NT2/D1 (cell line): ENCODE data around the gene CLIC5.

Experiments used
- DNase-seq: peaks from one replicate; pipeline ENCODE4 v3.0.0-alpha.2; 2011; ENCODE audit warnings: low read depth, low spot score
- H3K27me3 ChIP-seq: 2 replicates; pipeline ENCODE4 v1.6.0; 2011; ENCODE audit warnings: mild to moderate bottlenecking; ENCODE audit not compliant: insufficient read length, insufficient read depth
- H3K36me3 ChIP-seq: 2 replicates; pipeline ENCODE4 v1.6.1; 2011; ENCODE audit warnings: mild to moderate bottlenecking, low read length, mixed read lengths; ENCODE audit not compliant: insufficient read depth, insufficient read length
- H3K4me1 ChIP-seq: 2 replicates; pipeline ENCODE4 v1.5.1; 2011; ENCODE audit not compliant: insufficient read depth, insufficient read length
- H3K4me3 ChIP-seq: 2 replicates; pipeline ENCODE4 v1.5.1; 2011; ENCODE audit warnings: low read depth; ENCODE audit not compliant: insufficient read length
- H3K9ac ChIP-seq: 2 replicates; pipeline ENCODE4 v1.6.0; 2011; ENCODE audit warnings: low read depth; ENCODE audit not compliant: insufficient read length
- H3K9me3 ChIP-seq: 2 replicates; pipeline ENCODE4 v1.5.1; 2011; ENCODE audit warnings: mild to moderate bottlenecking, low read length; ENCODE audit not compliant: insufficient read depth
- SUZ12 ChIP-seq: IDR thresholded peaks from 2 replicates; pipeline ENCODE4 v1.6.1; 2011; ENCODE audit not compliant: insufficient read length, insufficient read depth; ENCODE audit errors: extremely low read depth
- YY1 ChIP-seq: IDR thresholded peaks from 2 replicates; pipeline ENCODE4 v1.6.1; 2011; ENCODE audit not compliant: insufficient read length, insufficient read depth
- ZNF274 ChIP-seq: IDR thresholded peaks from 2 replicates; pipeline ENCODE4 v1.6.1; 2011; ENCODE audit warnings: mild to moderate bottlenecking, low read depth, low read length

The CLIC5 gene

DNA sequence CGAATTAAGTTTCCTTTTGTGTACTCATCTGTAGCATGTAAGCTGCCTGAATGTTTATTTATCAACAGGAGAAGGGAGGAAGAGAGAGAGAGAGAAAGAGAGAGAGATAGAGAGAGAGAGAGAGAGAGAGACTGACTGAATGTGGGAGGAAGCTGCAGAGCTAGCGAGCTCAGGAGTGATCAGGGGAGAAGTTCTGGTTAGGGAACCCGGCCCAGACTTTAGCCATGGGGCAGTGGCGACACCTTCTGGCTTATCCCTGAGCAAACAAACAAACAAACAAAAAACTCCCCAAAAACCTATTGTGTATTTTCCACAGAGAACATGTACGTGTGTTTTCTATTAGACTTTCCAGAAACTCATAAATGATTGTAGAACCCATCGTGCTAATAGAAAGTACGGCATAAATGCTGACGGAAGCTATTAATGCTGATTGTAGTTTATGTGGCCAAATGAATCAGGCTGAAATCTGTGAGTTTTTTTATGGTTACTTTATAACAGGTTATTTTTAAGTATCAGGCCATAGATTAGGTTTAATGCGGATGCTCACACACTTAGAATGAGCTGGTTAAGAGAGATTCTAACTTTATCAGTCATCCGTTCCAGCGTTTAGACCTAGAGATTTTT, 92.8 kb downstream of the CLIC5 start:
- DNase-seq: no peak
- Histone ChIP-seq H3K9me3 (no peaks in the 10 kb centered on the region), H3K4me3 (no peak overlapping the region), H3K36me3 (no peaks in the 10 kb centered on the region), H3K9ac (no peak overlapping the region), H3K27me3 (no peaks in the 10 kb centered on the region), H3K4me1 (no peaks in the 10 kb centered on the region)
- TF ChIP-seq YY1 (no peak), SUZ12 (no peak), ZNF274 (no peak)

DNA sequence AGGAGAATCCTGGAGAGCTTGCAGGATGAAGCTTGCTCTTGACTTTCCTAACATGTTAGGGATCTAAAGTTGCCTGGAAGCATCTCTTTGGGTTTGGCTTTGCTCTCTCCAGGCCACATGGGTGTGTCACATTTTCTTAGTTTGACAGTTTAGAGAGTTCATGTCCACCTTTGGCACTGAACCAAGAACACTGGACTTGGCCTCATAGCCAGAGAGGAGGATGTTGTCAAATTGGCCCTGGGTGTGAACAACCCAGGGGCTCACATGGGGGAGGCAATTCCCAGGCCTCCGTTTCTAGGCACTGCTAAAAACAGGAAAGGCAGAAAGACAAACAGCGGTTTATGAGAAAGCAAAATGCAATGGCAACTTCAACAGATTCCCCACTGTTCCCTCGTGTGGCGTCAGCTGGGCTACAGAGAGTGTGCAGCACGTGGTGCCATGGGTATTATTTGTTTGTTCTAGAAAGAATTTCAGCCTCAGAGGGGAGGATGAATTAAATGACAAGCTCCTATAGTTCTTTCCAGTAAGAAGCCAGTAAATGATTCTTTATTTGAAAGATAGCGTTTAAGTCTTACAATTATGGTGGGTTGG, 93.9 kb downstream of the CLIC5 start:
- DNase-seq: no peak
- H3K4me3 ChIP-seq: no peak overlapping the region
- no peaks in the 10 kb centered on the region for H3K27me3 ChIP-seq
- H3K9me3 ChIP-seq: no peaks in the 10 kb centered on the region
- H3K4me1 ChIP-seq: no peaks in the 10 kb centered on the region
- H3K9ac ChIP-seq: no peak overlapping the region
- H3K36me3 ChIP-seq: no peaks in the 10 kb centered on the region
- TF ChIP-seq YY1: no peak
- no peak for TF ChIP-seq SUZ12
- no peak for TF ChIP-seq ZNF274

DNA sequence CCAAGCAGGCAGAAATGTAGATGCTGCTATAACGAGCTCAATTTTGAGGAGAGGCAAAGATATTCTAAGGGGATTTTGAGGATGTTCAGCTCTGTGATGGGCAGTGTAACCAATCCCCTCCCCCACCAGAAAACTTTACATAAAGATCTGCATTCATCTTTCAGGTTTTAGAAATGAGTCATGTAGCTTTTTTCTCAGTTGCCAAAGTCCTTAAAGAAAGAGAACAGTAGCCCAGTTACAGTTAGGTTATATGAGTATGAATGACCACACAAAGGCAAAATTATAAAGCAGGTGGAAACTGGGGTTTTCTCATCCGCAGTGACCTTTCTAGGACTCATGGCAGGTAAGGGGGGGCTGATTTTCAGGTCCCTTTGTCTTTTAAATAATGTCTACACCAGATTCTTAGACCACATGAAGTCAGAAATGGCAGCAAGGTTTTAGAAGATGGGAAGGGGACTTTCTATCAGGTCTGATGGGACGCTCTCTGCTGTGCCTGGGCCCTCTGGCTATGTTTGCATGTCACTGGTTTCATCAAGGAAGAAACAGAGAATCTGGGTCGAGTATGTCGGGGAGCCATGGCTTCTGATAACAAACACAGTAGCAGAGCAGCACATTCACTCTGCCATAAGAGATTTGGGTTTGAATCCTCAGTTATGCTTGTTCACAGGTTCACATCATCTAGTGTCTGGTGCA, 94.7 kb downstream of the CLIC5 start:
- Histone ChIP-seq H3K27me3 (no peaks in the 10 kb centered on the region), H3K9ac (no peak overlapping the region), H3K9me3 (no peaks in the 10 kb centered on the region), H3K36me3 (no peaks in the 10 kb centered on the region), H3K4me3 (no peak overlapping the region), H3K4me1 (no peaks in the 10 kb centered on the region)
- TF ChIP-seq YY1 (no peak), ZNF274 (no peak), SUZ12 (no peak)
- DNase-seq: no peak

DNA sequence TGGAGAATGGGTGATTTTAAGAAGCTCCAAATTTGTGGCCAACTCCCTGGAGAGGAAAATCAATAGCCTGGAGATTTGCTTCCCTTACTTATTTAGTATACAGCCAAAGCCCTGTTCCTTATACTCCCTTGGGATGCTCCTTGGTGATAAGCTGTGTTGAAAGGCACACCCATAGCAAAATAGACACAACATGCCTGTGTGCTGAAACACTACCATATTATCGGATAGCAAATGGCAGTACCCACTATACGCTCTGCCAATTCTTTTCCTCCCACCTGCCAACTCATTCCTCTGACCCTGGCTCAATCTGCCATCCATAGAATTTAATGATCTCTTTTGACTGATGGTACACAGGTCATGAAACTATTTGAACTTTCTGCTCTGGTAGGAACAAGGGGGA, 98.2 kb downstream of the CLIC5 start:
- no peaks in the 10 kb centered on the region for H3K9me3 ChIP-seq
- DNase-seq: no peak
- H3K27me3 ChIP-seq: no peaks in the 10 kb centered on the region
- no peak for TF ChIP-seq SUZ12
- TF ChIP-seq ZNF274: no peak
- TF ChIP-seq YY1: no peak
- no peak overlapping the region for H3K4me3 ChIP-seq
- H3K4me1 ChIP-seq: no peaks in the 10 kb centered on the region
- no peak overlapping the region for H3K9ac ChIP-seq
- no peaks in the 10 kb centered on the region for H3K36me3 ChIP-seq

DNA sequence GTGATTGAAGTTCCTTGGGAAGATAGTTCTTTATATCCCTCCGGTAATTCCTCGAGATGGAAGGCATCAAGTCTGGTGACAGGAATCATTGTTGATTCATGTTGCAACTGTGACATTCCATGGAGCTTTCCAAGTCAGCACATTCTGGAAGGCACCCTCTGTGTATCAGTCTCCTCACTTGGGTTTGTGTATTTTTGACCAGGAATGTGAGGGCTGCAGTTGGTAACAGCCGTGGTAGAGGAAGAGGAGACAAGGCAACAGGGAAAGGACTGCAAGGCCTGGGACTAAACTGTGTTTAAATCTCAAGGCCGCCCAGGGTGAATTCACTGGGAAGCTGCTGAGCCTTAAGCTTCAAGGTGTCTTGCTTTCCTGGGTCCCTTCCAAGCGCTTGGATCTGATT, 99.0 kb downstream of the CLIC5 start:
- Histone ChIP-seq H3K4me3 (no peak overlapping the region), H3K27me3 (no peaks in the 10 kb centered on the region), H3K9ac (no peak overlapping the region), H3K36me3 (no peaks in the 10 kb centered on the region), H3K4me1 (no peaks in the 10 kb centered on the region), H3K9me3 (no peaks in the 10 kb centered on the region)
- TF ChIP-seq ZNF274: no peak
- TF ChIP-seq SUZ12: no peak
- no peak for TF ChIP-seq YY1
- no peak for DNase-seq

DNA sequence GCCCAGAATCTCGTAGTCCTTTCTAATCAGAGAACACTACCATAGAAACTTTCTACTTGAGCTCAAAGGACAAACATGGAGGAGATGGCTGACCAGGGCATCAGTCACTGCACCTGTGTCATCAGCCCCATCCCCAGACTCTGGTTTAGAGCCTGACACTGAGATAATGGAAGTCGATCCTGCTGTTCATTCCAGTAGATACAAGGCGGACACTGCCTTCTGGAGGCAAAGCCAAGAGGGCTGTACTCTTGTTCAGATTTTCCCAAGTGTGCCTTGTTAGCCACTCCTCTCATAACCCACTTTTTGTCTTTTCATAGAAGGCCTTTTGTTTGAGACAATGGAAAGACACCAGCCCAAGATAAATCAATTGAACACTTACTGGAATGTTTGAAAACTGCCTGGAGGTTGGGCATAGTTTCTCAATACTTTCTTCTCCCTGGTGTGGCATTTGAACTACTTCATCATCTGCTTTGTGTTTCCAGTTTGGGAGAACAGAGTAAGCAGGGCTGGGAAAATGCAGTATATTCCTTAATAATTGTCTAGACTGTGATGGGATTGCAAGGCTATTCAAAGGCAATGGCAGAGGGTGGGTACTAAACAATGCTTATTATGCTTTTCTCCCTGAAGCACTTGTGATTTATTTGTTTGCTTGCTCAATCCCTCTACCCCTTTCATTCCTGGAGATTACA, 99.7 kb downstream of the CLIC5 start:
- DNase-seq: no peak
- no peaks in the 10 kb centered on the region for H3K36me3 ChIP-seq
- H3K9me3 ChIP-seq: no peaks in the 10 kb centered on the region
- H3K9ac ChIP-seq: no peak overlapping the region
- H3K27me3 ChIP-seq: no peaks in the 10 kb centered on the region
- no peaks in the 10 kb centered on the region for H3K4me1 ChIP-seq
- no peak for TF ChIP-seq YY1
- no peak for TF ChIP-seq ZNF274
- TF ChIP-seq SUZ12: no peak
- no peak overlapping the region for H3K4me3 ChIP-seq

DNA sequence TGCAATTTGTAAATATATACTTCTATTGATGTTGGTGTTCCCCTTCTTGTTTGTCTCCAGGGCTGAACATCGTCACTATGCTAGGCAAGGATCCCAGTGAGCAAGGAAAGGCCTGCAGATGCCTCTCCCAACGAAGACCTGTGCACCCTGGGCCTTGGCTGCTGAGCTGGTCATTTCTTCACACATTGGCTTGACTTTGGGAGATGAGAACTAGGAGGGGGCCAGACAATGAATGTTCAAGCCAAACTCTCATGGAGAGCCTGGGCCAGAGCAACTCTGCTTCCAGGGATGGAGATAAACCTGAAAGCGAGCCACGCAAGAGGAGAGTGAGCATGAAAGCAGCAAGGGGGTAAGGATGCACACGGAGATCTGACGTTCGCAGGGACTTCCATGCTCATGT, 104.0 kb downstream of the CLIC5 start:
- Histone ChIP-seq H3K36me3 (no peaks in the 10 kb centered on the region), H3K9ac (no peak overlapping the region), H3K27me3 (no peaks in the 10 kb centered on the region), H3K4me1 (no peaks in the 10 kb centered on the region), H3K4me3 (no peak overlapping the region), H3K9me3 (no peaks in the 10 kb centered on the region)
- no peak for DNase-seq
- TF ChIP-seq YY1 (no peak), SUZ12 (no peak), ZNF274 (no peak)
